Stimulated activated CD4-positive, alpha-beta T cell treated with anti-CD3 and anti-CD28 coated beads, Interleukin-15, amount 100 ng/mL, for 48 hours (primary cell): ENCODE measurements around the gene SPRY4.
"Not testable (repeated sequence)": the region's sequence is repeated elsewhere in the genome, so short reads cannot be mapped to it uniquely, and the experiment has no call there.

ENCODE experiments used
- DNase-seq, 2 donors: peaks; one replicate each; pipeline ENCODE4 v3.0.0-alpha.2; 2020; ENCODE audit warnings: low read depth in 2 of 2

Gene SPRY4

GRCh38 chr5:142334538-142334937 lies 9.7 kb upstream of the SPRY4 start:
- no peak for DNase-seq

GRCh38 chr5:142333749-142334148 lies 8.9 kb upstream of the SPRY4 start:
- not testable (repeated sequence) for DNase-seq

GRCh38 chr5:142330444-142330843 lies 5.6 kb upstream of the SPRY4 start:
- no peak for DNase-seq

GRCh38 chr5:142330026-142330425 lies 5.2 kb upstream of the SPRY4 start:
- no peak for DNase-seq

GRCh38 chr5:142327111-142327842 lies 2.5 kb upstream of the SPRY4 start:
- DNase-seq, result no peak

- DNase-seq, result no peak
Observed at GRCh38 chr5:142326480-142326938, 1.7 kb upstream of the SPRY4 start.

- peak in 1 of 2 donors; percentile 27 for DNase-seq
Observed at GRCh38 chr5:142325725-142326479, 1.1 kb upstream of the SPRY4 start.

- DNase-seq, result peak in 1 of 2 donors; percentile 23
Observed at GRCh38 chr5:142324136-142324870, 518 bp downstream of the SPRY4 start.

- no peak for DNase-seq
Observed at GRCh38 chr5:142323480-142324135, 1.2 kb downstream of the SPRY4 start.

GRCh38 chr5:142322747-142323479 lies 1.9 kb downstream of the SPRY4 start:
- no peak for DNase-seq

- no peak for DNase-seq
Observed at GRCh38 chr5:142322403-142322746, 2.4 kb downstream of the SPRY4 start.

- no peak for DNase-seq
Observed at GRCh38 chr5:142320851-142321560, 3.8 kb downstream of the SPRY4 start.

- no peak for DNase-seq
Observed at GRCh38 chr5:142320430-142320738, 4.4 kb downstream of the SPRY4 start.

- no peak for DNase-seq
Observed at GRCh38 chr5:142319560-142320429, 5.0 kb downstream of the SPRY4 start.

GRCh38 chr5:142319105-142319504 lies 5.7 kb downstream of the SPRY4 start:
- no peak for DNase-seq

- no peak for DNase-seq
Observed at GRCh38 chr5:142317753-142318152, 7.1 kb downstream of the SPRY4 start.

- no peak for DNase-seq
Observed at GRCh38 chr5:142317173-142317572, 7.6 kb downstream of the SPRY4 start.

GRCh38 chr5:142316681-142317080 lies 8.1 kb downstream of the SPRY4 start:
- DNase-seq, result no peak

GRCh38 chr5:142316051-142316450 lies 8.8 kb downstream of the SPRY4 start:
- DNase-seq, result no peak
